Transverse colon (tissue), 4 donors: ENCODE data around the gene TBC1D8.

Experiments
- CTCF ChIP-seq, 5 experiments: fragments of 200-600 bp in 3 of 5; fragments of 450-650 bp in 2 of 5; sonication (generic) in 3 of 5; IDR thresholded peaks; 1 replicate in 2 of 5; 2 replicates in 3 of 5; pipeline ENCODE4 v1.5.1; 2016 to 2017; ENCODE audit warnings: antibody characterized with exemption in 5 of 5, inconsistent platforms in 3 of 5, mild to moderate bottlenecking in 2 of 5, moderate library complexity in 1 of 5
- EP300 ChIP-seq: sonication (generic); formaldehyde crosslinking; IDR thresholded peaks from one replicate; pipeline ENCODE4 v1.6.1; 2017; ENCODE audit warnings: antibody characterized with exemption, low read depth
- POLR2A ChIP-seq: fragments of 450-650 bp; IDR thresholded peaks from one replicate; pipeline ENCODE4 v1.6.1; 2016; ENCODE audit warnings: antibody characterized with exemption, mild to moderate bottlenecking, moderate library complexity
- POLR2AphosphoS5 ChIP-seq, 3 donors: sonication (generic); formaldehyde crosslinking; IDR thresholded peaks; one replicate each; pipeline ENCODE4 v1.6.1; 2016; ENCODE audit warnings: antibody characterized with exemption in 3 of 3

- no peak for TF ChIP-seq CTCF (IDR thresholded peaks at IDR 0.05)
- no peak for TF ChIP-seq EP300
- TF ChIP-seq POLR2A = no peak
- no peak for TF ChIP-seq POLR2AphosphoS5 (IDR thresholded peaks at IDR 0.05)
These were observed 68.2 kb downstream of the TBC1D8 start for GRCh38 chr2:101082998-101083397.
